ENCODE data around the gene UEVLD.

The UEVLD gene

GRCh38 chr11:18617688-18618341 is 29.3 kb upstream of the UEVLD start:
- peaks cover 45% of the 10 kb centered on the region for H3K79me2 ChIP-seq (ENCODE audit: low read length)
- H4K20me1 ChIP-seq (ENCODE audit: insufficient read depth, low read length) = peaks cover 82% of the 10 kb centered on the region
- H3K4me1 ChIP-seq (ENCODE audit: low read length) = peaks cover 36% of the 10 kb centered on the region
- H3K9ac ChIP-seq (ENCODE audit: low read length) = no peak overlapping the region
- no peaks in the 10 kb centered on the region for H3K9me3 ChIP-seq (ENCODE audit: insufficient read depth, low read length)
- peaks cover 27% of the 10 kb centered on the region for H3K27me3 ChIP-seq (ENCODE audit: low read depth, low read length)
- H3K36me3 ChIP-seq (replicated peaks; ENCODE audit: low read depth, low read length) = peaks cover 22% of the 10 kb centered on the region
- H3K27ac ChIP-seq (ENCODE audit: low read length) = no peak overlapping the region
- H3K4me2 ChIP-seq (ENCODE audit: low read length) = peak overlapping the region; percentile 6; the same call in 1 of the 2 replicates
- no peak overlapping the region for H3K4me3 ChIP-seq (ENCODE audit: low read length)
- no peak overlapping the region for H2AFZ ChIP-seq (ENCODE audit: low read depth, low read length)
- no peak for TF ChIP-seq CTCF (IDR thresholded peaks at IDR 0.05; ENCODE audit: low read depth, low read length)
- TF ChIP-seq EZH2phosphoT487 (IDR thresholded peaks at IDR 0.05; ENCODE audit: low read depth) = no peak

GRCh38 chr11:18615628-18616392 is 27.3 kb upstream of the UEVLD start:
- peak overlapping the region; percentile 85 for H3K27ac ChIP-seq (ENCODE audit: low read length)
- H2AFZ ChIP-seq (ENCODE audit: low read depth, low read length) = no peak overlapping the region
- H3K4me3 ChIP-seq (ENCODE audit: low read length) = peak overlapping the region; percentile 52
- peaks cover 28% of the 10 kb centered on the region for H3K36me3 ChIP-seq (replicated peaks; ENCODE audit: low read depth, low read length)
- peaks cover 66% of the 10 kb centered on the region for H4K20me1 ChIP-seq (ENCODE audit: insufficient read depth, low read length)
- peaks cover 36% of the 10 kb centered on the region for H3K4me1 ChIP-seq (ENCODE audit: low read length)
- no peaks in the 10 kb centered on the region for H3K9me3 ChIP-seq (ENCODE audit: insufficient read depth, low read length)
- H3K27me3 ChIP-seq (ENCODE audit: low read depth, low read length) = peaks cover 27% of the 10 kb centered on the region
- peaks cover 27% of the 10 kb centered on the region for H3K79me2 ChIP-seq (ENCODE audit: low read length)
- peak overlapping the region; percentile 22; the same call in 1 of the 2 replicates for H3K9ac ChIP-seq (ENCODE audit: low read length)
- H3K4me2 ChIP-seq (ENCODE audit: low read length) = peak overlapping the region; percentile 79
- TF ChIP-seq CTCF (IDR thresholded peaks at IDR 0.05; ENCODE audit: low read depth, low read length) = no peak
- peak; percentile 63; the same call in 1 of the 2 replicates for TF ChIP-seq EZH2phosphoT487 (IDR thresholded peaks at IDR 0.05; ENCODE audit: low read depth)

DNA sequence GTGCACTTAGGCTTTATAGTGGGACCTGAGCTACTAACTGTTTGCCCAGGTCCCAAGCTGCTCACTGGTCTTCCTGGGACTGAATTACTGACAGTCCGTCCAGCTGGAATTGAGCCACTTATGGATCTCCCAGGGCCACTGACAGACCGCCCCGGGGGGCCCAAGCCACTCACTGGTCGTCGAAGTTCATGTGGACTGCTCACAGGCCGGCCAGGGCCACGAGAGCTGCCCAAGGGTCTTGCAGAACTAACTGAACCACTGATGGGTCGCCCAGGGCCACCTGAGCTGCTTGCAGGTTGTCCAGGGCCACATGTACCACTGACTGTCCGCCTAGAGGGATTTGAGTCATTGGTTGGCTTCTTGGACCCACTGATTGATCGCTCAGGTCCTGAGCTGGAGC is 26.1 kb upstream of the UEVLD start:
- no peak overlapping the region for H3K4me3 ChIP-seq (ENCODE audit: low read length)
- peaks cover 20% of the 10 kb centered on the region for H3K79me2 ChIP-seq (ENCODE audit: low read length)
- H2AFZ ChIP-seq (ENCODE audit: low read depth, low read length) = no peak overlapping the region
- H3K27ac ChIP-seq (ENCODE audit: low read length) = no peak overlapping the region
- no peak overlapping the region for H3K9ac ChIP-seq (ENCODE audit: low read length)
- peaks cover 36% of the 10 kb centered on the region for H3K4me1 ChIP-seq (ENCODE audit: low read length)
- H3K4me2 ChIP-seq (ENCODE audit: low read length) = no peak overlapping the region; the same call in 1 of the 2 replicates
- TF ChIP-seq EZH2phosphoT487 (IDR thresholded peaks at IDR 0.05; ENCODE audit: low read depth) = no peak
- TF ChIP-seq CTCF (IDR thresholded peaks at IDR 0.05; ENCODE audit: low read depth, low read length) = no peak
- H3K27me3 ChIP-seq (ENCODE audit: low read depth, low read length) = peaks cover 23% of the 10 kb centered on the region
- H4K20me1 ChIP-seq (ENCODE audit: insufficient read depth, low read length) = peaks cover 59% of the 10 kb centered on the region
- H3K9me3 ChIP-seq (ENCODE audit: insufficient read depth, low read length) = no peaks in the 10 kb centered on the region
- peaks cover 29% of the 10 kb centered on the region for H3K36me3 ChIP-seq (replicated peaks; ENCODE audit: low read depth, low read length)

DNA sequence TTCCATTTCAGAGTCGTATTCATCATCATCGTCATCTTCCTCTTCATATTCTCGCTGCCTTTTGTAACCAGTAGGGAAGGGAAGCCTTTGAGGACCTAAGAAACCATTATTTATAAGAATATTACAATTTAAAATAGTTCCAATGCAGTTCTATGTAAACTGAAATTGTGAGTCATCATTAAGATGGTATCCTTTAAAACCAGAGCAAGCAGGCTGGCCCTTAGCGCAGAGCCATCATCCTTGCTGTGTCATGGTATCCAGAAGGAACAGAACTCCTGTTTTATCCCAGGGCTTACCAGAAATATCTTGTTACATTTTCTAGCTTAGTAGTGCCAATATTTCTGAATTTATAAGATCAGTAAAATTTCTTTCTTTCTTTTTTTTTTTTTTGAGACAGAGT is 23.9 kb upstream of the UEVLD start:
- H3K27ac ChIP-seq (ENCODE audit: low read length) = no peak overlapping the region
- H3K9me3 ChIP-seq (ENCODE audit: insufficient read depth, low read length) = no peaks in the 10 kb centered on the region
- H3K4me3 ChIP-seq (ENCODE audit: low read length) = no peak overlapping the region
- H3K36me3 ChIP-seq (replicated peaks; ENCODE audit: low read depth, low read length) = peaks cover 34% of the 10 kb centered on the region
- no peak overlapping the region for H3K9ac ChIP-seq (ENCODE audit: low read length)
- TF ChIP-seq CTCF (IDR thresholded peaks at IDR 0.05; ENCODE audit: low read depth, low read length) = no peak
- TF ChIP-seq EZH2phosphoT487 (IDR thresholded peaks at IDR 0.05; ENCODE audit: low read depth) = no peak
- peaks cover 13% of the 10 kb centered on the region for H3K79me2 ChIP-seq (ENCODE audit: low read length)
- peaks cover 7% of the 10 kb centered on the region for H3K27me3 ChIP-seq (ENCODE audit: low read depth, low read length)
- H3K4me1 ChIP-seq (ENCODE audit: low read length) = peaks cover 31% of the 10 kb centered on the region
- H3K4me2 ChIP-seq (ENCODE audit: low read length) = no peak overlapping the region
- peaks cover 39% of the 10 kb centered on the region for H4K20me1 ChIP-seq (ENCODE audit: insufficient read depth, low read length)
- H2AFZ ChIP-seq (ENCODE audit: low read depth, low read length) = no peak overlapping the region
